ENCODE data around the gene DYNLRB2. TPM values are rescaled to one million over a fixed set of nuclear protein-coding genes. Genes with fewer than 3 reads are reported as not detected.

Gene DYNLRB2
- total and polyA plus RNA-seq, 9 of the 15 experiments (the other 6 are each of a cell fraction or from before 2014, with no cell fraction given): not detected

DNA sequence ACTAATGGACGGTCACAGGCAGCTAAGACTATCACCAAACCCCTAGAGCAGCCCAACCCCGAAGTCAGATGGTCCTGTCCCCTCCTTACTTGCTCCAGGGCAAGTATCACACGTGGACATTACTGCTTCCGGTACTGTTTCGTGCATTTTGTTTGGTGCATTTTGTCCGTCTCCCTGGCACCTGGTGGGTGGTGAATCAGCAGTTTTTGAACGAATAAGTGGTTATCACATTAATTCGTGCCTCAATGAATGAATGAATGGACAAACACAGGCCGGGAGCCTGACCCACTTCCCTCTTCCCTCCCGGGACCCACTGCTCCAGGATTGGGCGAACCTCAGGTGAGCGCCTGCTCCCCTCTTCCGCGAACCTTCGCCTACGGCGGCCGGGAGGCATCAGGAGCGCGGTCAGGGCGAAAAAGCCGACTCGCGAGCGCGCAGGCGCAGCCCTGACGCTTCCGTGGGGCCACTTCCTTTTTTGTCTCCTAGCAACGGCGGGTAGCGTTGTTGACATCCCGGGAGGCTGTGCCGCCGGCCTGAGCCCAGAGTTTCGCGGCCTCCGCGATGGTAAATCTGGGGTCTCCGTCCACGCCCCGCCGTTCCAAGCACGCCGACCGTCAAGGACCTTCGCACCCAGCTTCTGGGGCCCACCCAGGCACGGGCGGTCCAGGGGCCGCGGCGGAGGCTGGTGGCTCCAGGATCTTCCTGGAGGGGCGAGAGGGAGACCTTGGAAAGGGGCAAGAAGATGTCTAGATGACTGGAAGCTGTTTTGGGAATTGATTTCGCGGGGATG lies at the start of gene DYNLRB2 (continued):
- TF ChIP-seq CLOCK (CRISPR knock-in tag; IDR thresholded peaks at IDR 0.05; ENCODE audit: borderline replicate concordance): no peak
- TF ChIP-seq SNIP1 (IDR thresholded peaks at IDR 0.05; ENCODE audit: low read depth): no peak
- TF ChIP-seq POLR2G (IDR thresholded peaks at IDR 0.05; ENCODE audit: low read depth, low read length): peak; percentile 81
- TF ChIP-seq ZNF408 (CRISPR knock-in tag; IDR thresholded peaks at IDR 0.05; ENCODE audit: low read depth): no peak
- TF ChIP-seq HOMEZ (CRISPR knock-in tag; IDR thresholded peaks at IDR 0.05): 0 out of 2 replicates have a peak, but pooled peaks have one; percentile 6
- no peak for TF ChIP-seq HNRNPK (IDR thresholded peaks at IDR 0.05; ENCODE audit: low read depth, low read length, poor library complexity, severe bottlenecking)
- TF ChIP-seq RFX7 (CRISPR knock-in tag; IDR thresholded peaks at IDR 0.05): no peak
- no peak for TF ChIP-seq IFI16 (CRISPR knock-in tag; IDR thresholded peaks at IDR 0.05)
- TF ChIP-seq TAF9B (IDR thresholded peaks at IDR 0.05; ENCODE audit: partially characterized antibody): no peak
- no peak for TF ChIP-seq ZNF184 (CRISPR knock-in tag; IDR thresholded peaks at IDR 0.05)
- no peak for TF ChIP-seq MTA1 (IDR thresholded peaks at IDR 0.05; ENCODE audit: borderline replicate concordance)
- TF ChIP-seq BCOR (IDR thresholded peaks at IDR 0.05): no peak
- peak; percentile 14; the same call in 1 of the 2 replicates for TF ChIP-seq USF2 (CRISPR knock-in tag; IDR thresholded peaks at IDR 0.05)
- TF ChIP-seq KLF13 (tag; IDR thresholded peaks at IDR 0.05; ENCODE audit: borderline replicate concordance, low read depth): no peak
- no peak for TF ChIP-seq SREBF1 (IDR thresholded peaks at IDR 0.05; ENCODE audit: borderline replicate concordance, low read depth, low read length)
- no peak for TF ChIP-seq CBX2 (IDR thresholded peaks at IDR 0.05; ENCODE audit: insufficient read depth, low read length, poor library complexity, severe bottlenecking)
- TF ChIP-seq ZNF57 (CRISPR knock-in tag; IDR thresholded peaks at IDR 0.05): no peak
- TF ChIP-seq, protein P1, sequence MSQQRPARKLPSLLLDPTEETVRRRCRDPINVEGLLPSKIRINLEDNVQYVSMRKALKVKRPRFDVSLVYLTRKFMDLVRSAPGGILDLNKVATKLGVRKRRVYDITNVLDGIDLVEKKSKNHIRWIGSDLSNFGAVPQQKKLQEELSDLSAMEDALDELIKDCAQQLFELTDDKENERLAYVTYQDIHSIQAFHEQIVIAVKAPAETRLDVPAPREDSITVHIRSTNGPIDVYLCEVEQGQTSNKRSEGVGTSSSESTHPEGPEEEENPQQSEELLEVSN (IDR thresholded peaks at IDR 0.05; ENCODE audit: borderline replicate concordance in 1 of 2, extremely low read depth in 1 of 2, insufficient read depth in 1 of 2, insufficient read length in 1 of 2, low read depth in 1 of 2, low read length in 1 of 2, poor library complexity in 1 of 2, severe bottlenecking in 1 of 2): peak; percentile 79 to 88
- TF ChIP-seq, protein P2, sequence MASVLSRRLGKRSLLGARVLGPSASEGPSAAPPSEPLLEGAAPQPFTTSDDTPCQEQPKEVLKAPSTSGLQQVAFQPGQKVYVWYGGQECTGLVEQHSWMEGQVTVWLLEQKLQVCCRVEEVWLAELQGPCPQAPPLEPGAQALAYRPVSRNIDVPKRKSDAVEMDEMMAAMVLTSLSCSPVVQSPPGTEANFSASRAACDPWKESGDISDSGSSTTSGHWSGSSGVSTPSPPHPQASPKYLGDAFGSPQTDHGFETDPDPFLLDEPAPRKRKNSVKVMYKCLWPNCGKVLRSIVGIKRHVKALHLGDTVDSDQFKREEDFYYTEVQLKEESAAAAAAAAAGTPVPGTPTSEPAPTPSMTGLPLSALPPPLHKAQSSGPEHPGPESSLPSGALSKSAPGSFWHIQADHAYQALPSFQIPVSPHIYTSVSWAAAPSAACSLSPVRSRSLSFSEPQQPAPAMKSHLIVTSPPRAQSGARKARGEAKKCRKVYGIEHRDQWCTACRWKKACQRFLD (CRISPR knock-in tag; IDR thresholded peaks at IDR 0.05): peak; percentile 73; the same call in 1 of the 2 replicates
